NCI-H1436 treated with DMSO at 0.1 percent for 48 hours (cell line): ENCODE measurements around the gene RNF217.

Experiments
- DNase-seq: peaks from one replicate; lab custom pipeline; 2025; lab: John Stamatoyannopoulos, UW

Gene RNF217

DNA sequence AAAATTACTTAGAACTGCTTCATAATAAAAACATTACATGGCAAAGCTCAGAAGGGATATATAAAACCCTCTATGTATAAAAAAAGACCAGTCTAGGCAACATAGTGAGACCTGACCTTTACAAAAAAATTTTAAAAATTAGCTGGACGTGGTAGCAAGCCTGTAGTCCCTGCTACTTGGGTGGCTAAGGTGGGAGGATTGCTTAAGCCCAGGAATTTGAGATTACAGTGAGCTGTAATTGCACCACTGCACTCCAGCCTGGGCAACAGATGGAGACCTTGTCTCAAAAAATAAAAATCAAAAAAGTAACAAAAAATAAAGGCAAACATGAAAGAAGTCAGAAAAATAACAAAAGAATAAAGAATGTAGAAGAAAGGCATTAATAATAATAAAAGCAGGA, 169.8 kb downstream of the RNF217 start:
- DNase-seq = no peak

DNA sequence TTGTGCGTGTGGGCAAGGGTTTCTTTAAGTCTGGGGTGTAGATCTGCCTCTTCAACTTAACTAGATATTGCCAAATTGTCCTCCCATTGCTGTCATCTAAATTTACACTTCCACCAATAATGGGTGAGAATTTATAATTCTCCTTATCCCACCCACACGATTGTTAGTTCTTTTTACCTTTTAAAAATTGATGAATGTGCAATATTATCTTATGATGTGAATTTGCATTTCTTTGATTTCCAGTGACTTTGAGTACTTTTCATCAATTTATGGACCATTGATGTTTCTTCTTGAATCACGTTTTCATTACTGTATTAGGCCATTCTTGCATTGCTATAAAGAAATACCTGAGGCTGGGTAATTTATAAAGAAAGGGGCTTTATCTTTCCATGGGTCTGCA, 174.1 kb downstream of the RNF217 start:
- no peak for DNase-seq

DNA sequence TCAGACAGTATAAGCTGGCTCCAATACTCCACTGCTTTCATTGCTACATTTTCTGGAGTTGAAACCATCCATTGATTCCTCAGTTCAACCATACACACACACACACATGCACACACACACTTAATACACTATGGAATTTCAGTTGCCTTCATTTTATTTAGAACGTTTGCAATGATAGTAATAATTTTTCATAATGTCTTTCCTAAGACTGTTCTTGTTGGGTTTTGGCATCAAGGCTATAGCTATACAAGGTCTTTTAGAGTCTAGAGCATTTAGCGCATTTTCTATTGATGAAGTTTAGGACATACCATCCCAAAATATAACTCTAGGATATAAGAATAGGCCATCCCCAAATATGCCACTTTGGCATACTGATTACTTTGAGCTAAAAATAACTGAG, 175.8 kb downstream of the RNF217 start:
- no peak for DNase-seq

DNA sequence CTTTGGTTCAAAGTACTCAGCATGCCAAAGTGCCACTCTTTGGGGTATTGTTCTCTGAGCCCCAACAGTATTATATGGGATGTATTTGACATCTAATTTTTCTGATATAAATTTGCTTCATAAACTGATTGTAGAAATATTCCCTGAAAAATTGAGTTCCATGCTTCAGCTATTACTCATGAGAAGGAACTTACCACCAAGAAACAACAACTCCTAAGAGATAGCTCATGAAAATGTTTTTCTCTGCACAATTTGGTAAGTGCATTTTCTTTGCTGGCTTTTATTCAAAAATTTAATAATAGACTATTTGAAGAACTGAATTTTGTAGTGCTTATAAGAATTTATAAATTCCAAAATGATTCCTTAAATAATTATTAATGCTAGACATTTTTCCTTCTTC, 178.6 kb downstream of the RNF217 start:
- no peak for DNase-seq
